Stimulated activated effector memory CD8-positive, alpha-beta T cell treated with anti-CD3 and anti-CD28 coated beads, Interleukin-12 subunit alpha, Interleukin-12 subunit beta, amount 100 ng/mL, for 72 hours (primary cell): Measurements from ENCODE around the gene CAB39.

ENCODE experiments used
- ATAC-seq: fragments of 150-1000 bp; cut with Tn5 transposase; 2 replicates; pipeline ENCODE4 v1.10.0; 2021
- DNase-seq, 2 donors: peaks; one replicate each; pipeline ENCODE4 v3.0.0; 2021 to 2022; ENCODE audit warnings: low spot score in 2 of 2
- H3K27ac Mint-ChIP-seq: one replicate; pipeline ENCODE4 v1.8.0; 2022; ENCODE audit warnings: mild to moderate bottlenecking, mixed read lengths
- H3K36me3 Mint-ChIP-seq: one replicate; pipeline ENCODE4 v1.8.0; 2022; ENCODE audit warnings: mild to moderate bottlenecking, mixed read lengths
- H3K4me1 Mint-ChIP-seq: one replicate; pipeline ENCODE4 v1.8.0; 2022; ENCODE audit warnings: mixed read lengths
- H3K4me3 Mint-ChIP-seq: one replicate; pipeline ENCODE4 v1.8.0; 2022; ENCODE audit warnings: mild to moderate bottlenecking, mixed read lengths
- H3K9me3 Mint-ChIP-seq: one replicate; pipeline ENCODE4 v1.8.0; 2022; ENCODE audit warnings: mixed read lengths

The CAB39 gene

DNA sequence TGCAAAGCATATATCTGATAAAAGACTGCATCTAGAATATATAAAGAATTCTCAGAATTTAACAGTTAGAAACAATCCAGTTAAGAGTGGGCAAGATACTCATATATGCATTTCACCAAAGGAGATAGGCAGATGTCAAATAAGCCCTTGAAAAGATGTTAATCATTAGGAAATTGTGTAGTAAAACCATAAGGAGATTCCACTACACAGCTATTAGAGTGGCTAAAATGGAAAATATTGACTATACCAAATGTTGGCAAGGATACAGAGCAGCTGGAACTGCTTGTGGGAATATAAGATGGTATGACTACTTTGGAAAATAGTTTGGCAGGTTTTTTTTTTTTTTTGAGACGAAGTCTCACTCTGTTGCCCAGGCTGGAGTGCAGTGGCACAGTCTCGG, 59.5 kb downstream of the CAB39 start:
- no peak for ATAC-seq
- peak overlapping the region; percentile 64 for H3K27ac Mint-ChIP-seq
- H3K4me3 Mint-ChIP-seq, result no peak overlapping the region
- peaks cover 68% of the 10 kb centered on the region for H3K4me1 Mint-ChIP-seq
- peaks cover 86% of the 10 kb centered on the region for H3K36me3 Mint-ChIP-seq
- no peak for DNase-seq
- no peaks in the 10 kb centered on the region for H3K9me3 Mint-ChIP-seq

DNA sequence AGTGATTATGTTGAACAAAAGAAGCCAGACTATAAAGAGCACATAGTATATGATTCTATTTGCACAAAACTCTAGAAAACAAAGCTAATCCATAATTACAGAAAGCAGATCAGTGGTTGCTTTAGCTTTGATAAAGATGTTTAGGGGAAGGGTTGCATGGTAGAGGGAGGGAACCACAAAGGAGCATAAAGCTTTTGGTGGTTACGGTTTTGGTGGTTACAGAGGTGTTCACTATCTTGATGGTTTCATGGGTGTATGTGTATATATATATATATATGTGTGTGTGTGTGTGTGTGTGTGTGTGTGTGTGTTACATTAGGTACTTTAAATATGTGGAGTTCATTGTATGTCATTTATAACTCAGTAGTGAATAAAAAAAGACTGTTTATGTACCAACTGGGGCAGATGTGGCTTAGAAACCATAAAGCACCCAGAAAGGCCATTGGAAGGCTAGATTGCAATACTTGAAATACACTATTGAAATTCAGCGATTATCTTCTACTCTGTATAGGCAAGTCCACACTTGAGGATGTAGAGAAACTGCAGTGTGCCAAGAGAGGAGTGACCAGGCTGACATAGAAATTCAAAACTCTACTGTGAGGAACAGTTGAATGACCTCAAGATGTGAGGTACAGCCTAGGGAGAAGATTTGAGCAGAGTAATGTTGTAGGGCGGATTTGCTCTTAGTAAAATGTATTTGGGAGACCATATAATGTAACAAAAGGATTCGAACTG, 60.6 kb downstream of the CAB39 start:
- Mint-ChIP-seq H3K9me3 (no peaks in the 10 kb centered on the region), H3K4me3 (no peak overlapping the region), H3K36me3 (peaks cover 86% of the 10 kb centered on the region), H3K4me1 (peaks cover 66% of the 10 kb centered on the region), H3K27ac (peak overlapping the region; percentile 58)
- ATAC-seq, result no peak
- no peak for DNase-seq

DNA sequence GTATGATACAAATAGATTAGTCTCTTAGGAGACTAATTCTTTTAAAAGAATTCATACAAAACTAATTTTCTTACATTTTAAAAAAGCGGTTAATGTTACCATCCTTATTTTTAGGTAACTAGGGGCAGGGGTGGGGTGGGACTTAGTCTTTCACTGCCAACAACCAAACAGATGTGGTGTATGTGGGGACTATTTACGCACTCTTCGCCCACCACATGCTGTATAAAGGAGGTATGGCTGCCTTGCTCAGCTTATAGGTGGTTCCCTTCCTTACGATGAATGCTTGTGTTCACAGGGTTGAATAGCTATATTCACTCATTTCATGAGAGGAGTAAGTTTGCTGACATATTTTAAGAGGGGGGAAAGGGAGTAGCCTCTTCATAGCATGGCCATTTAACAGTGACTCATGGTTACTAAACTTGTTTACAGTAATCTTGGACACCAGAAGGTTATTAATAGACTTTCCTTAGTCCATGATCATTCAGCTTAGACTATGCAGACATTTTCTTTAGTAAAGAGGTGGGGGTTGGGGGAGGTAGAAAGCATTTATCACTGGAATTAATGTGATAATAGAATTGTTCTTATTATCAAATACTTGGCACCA, 61.8 kb downstream of the CAB39 start:
- Mint-ChIP-seq H3K4me1 (peaks cover 67% of the 10 kb centered on the region), H3K27ac (peak overlapping the region; percentile 1), H3K4me3 (no peak overlapping the region), H3K9me3 (no peaks in the 10 kb centered on the region), H3K36me3 (peaks cover 79% of the 10 kb centered on the region)
- DNase-seq, result no peak
- ATAC-seq, result peak; percentile 80

DNA sequence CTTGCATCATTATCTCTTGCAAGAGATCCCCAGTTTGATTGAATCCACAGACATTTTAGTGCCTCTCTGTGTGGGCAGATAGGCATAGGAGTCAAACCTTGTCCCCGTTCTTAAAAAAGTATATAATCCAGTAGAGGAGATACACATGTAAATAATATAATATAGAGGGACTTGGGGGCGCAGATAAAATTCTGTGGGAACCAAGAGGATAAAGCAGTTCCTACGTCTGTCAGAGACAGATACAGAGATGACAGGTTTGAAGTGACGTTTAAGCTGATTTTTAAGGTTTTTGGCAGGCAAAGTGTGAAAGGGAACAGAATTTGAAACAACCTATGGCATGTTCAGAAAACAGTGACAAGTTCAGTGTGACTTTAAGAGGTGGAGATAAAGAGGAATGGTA, 63.1 kb downstream of the CAB39 start:
- Mint-ChIP-seq H3K4me3 (no peak overlapping the region), H3K27ac (peak overlapping the region; percentile 2), H3K9me3 (no peaks in the 10 kb centered on the region), H3K4me1 (peaks cover 71% of the 10 kb centered on the region), H3K36me3 (peaks cover 81% of the 10 kb centered on the region)
- DNase-seq (no peak), ATAC-seq (no peak)

DNA sequence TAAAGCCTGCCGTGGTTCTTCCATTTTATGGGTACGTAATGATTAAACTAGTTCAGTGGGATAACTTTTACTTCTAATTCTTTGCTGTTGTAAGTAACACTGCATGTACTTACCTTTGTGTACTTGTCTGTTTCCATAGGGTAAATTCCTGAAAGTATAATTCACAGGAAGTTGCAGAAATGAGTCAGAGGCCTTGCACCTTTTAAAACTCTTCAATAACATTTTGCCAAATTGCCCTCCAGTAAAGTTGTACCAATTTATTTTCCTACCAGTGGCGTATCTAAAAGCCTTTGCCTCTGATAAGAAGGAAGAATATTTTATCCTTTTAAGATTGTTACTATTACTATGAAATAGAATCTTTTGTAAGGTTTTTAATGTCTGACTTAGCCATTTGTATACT, 65.1 kb downstream of the CAB39 start:
- Mint-ChIP-seq H3K27ac (peak overlapping the region; percentile 57), H3K4me3 (peak overlapping the region; percentile 42), H3K4me1 (peaks cover 65% of the 10 kb centered on the region), H3K9me3 (no peaks in the 10 kb centered on the region), H3K36me3 (peaks cover 81% of the 10 kb centered on the region)
- DNase-seq, result no peak
- ATAC-seq, result no peak

DNA sequence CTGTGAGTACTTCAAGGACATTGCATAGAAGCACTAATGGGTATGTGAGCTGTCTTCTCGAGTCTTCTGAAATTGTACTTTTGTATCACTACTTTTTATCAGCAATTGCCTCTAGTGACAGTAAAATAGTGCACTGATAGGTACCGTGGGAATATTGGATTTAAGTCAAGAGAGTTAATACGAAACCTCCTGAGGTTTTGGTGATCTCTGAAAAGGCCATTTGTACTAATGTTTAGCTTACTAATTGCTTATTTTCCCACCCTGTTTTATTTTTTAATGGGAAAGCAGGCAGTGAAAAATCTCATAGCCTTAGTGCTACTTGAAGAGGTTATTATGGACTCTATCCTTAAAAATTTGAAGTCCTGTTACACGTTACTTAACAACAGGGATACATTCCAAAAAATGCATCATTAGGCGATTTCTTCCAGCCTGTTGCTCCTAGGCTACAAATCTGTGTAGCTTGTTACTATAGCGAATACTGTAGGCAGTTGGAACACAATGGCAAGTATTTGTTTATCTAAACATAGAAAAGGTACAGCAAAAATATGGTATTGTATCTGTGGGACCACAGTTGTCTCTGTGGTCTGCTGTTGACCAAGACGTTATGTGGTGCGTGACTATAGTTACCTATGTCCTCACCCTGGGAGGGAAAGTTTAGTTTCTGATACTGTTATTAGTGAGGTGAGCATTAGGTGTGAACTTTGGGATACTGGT, 65.9 kb downstream of the CAB39 start:
- no peak for ATAC-seq
- H3K36me3 Mint-ChIP-seq, result peaks cover 81% of the 10 kb centered on the region
- H3K27ac Mint-ChIP-seq, result peak overlapping the region; percentile 74
- no peak for DNase-seq
- H3K9me3 Mint-ChIP-seq, result no peaks in the 10 kb centered on the region
- H3K4me3 Mint-ChIP-seq, result peak overlapping the region; percentile 42
- H3K4me1 Mint-ChIP-seq, result peaks cover 57% of the 10 kb centered on the region

DNA sequence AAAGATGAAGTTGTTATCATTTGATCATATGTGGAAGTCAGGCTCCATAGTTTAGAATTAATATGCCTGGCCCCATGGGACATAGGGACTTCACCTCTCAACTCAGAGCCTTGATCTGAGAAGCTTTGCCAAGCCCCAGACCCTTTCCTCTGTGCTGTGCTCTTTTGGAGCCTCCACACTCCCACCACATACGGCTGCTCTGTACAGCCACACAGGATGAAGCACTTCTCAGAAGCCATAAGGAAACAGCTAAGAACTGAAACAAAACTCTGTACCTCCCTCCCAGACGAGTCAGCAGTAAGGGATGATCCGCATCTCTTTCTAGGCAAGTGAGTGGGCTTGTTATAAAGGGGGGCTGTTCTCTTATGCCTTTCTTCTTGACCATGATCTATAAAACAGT, 66.5 kb downstream of the CAB39 start:
- peaks cover 84% of the 10 kb centered on the region for H3K36me3 Mint-ChIP-seq
- no peak for DNase-seq

DNA sequence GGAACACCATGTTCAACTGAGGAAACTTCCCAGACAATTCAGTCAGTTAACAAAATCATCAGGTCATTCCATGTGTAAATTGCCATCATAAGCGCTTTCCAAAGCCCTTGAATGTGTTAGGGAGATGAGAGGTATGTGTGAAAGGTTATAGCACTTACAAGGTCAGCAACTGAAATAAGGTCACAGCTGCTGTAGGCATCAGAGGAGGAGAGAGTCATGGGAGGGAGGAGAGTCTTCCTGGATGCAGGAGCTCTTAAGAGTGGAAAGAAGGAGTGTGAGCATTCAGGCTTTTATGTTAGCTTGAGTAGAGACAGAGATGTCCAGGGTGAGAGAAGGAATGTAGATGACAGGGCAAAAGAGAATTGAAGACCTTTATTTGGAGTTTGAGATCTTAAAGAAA, 67.0 kb downstream of the CAB39 start:
- Mint-ChIP-seq H3K36me3 (peaks cover 84% of the 10 kb centered on the region), H3K9me3 (no peaks in the 10 kb centered on the region), H3K27ac (peak overlapping the region; percentile 74), H3K4me3 (peak overlapping the region; percentile 42), H3K4me1 (peaks cover 58% of the 10 kb centered on the region)
- no peak for DNase-seq
- ATAC-seq, result no peak

More for the DNA sequence above, 66.5 kb downstream of the CAB39 start:
- Mint-ChIP-seq H3K9me3 (no peaks in the 10 kb centered on the region), H3K4me3 (peak overlapping the region; percentile 42), H3K4me1 (peaks cover 58% of the 10 kb centered on the region), H3K27ac (peak overlapping the region; percentile 74)
- peak; percentile 70 for ATAC-seq

DNA sequence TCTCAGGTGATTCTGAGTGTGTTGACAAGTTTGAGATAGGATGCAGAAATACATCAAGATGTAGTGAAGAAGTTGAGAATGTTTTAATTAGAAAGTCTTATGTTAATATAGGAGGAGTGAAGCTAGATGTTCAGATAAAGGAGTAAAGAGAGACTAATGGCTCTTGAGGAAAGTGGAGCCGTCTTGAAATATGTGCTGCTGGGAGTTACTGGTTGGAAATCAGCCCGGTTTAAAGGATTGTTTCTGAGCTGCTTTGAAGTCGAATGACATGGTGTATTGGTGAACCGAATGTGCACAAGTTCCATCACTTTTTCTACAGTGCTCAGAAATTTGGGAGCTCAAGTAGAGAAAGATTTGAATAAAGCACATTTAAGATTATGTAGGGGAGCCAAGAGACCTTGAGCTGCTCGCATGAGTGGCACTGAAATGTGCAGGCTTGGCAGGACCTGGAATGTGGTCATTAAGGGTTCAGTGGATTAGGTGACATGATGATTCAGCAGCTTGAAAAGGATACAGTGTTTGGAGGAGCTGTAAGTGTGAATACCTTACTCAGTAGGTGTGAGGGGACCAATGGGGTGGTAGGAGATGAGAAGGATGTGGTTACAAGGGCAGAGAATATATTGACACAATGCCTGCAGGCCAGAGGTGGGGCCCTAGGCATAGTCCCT, 68.6 kb downstream of the CAB39 start:
- Mint-ChIP-seq H3K36me3 (peaks cover 78% of the 10 kb centered on the region), H3K4me3 (peak overlapping the region; percentile 16), H3K9me3 (no peaks in the 10 kb centered on the region), H3K4me1 (peaks cover 67% of the 10 kb centered on the region), H3K27ac (peak overlapping the region; percentile 74)
- peak; percentile 20 to 71 for DNase-seq
- ATAC-seq, result peak; percentile 97

DNA sequence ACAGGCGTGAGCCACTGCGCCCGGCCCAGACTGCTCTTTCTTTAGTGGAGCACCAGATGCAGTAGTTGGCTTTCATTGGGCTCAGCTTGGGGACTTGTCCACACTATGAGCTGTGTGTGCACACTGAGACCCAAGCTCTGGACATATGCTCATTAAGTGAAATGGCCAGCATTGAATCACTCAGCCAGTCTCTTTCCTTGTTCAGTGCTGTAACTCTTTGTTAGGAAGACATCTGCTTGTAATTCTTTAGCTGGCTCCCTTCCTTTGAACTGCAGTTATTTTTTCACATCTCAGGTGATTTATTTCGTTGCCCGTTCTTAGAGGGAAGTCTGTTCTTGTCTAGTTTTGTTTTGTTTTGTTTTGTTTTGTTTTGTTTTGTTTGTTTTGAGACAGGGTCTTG, 70.5 kb downstream of the CAB39 start:
- H3K36me3 Mint-ChIP-seq, result peaks cover 78% of the 10 kb centered on the region
- peak overlapping the region; percentile 26 for H3K27ac Mint-ChIP-seq
- peaks cover 69% of the 10 kb centered on the region for H3K4me1 Mint-ChIP-seq
- H3K4me3 Mint-ChIP-seq, result no peak overlapping the region
- H3K9me3 Mint-ChIP-seq, result no peaks in the 10 kb centered on the region
- DNase-seq (no peak), ATAC-seq (no peak)

DNA sequence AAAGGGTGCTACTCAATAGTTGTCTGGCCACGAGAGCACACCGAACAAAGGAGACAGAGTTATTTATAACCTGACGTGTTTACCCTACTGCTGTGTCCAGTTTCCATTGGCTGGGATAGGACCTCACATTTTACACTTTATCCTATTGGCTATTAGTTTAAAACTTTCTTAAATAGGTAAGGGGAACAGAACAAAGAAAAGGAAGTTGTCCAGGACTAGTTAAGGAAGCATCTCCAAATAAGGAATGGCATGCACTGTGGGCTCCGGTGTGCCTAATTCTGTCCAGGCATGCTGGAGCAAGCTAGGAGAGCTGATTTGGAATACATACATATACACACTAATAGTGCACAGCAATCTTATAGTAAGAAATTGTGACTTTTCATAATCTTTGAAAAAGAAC, 72.2 kb downstream of the CAB39 start:
- H3K4me3 Mint-ChIP-seq, result no peak overlapping the region
- peak overlapping the region; percentile 75 for H3K27ac Mint-ChIP-seq
- H3K9me3 Mint-ChIP-seq, result peaks cover 9% of the 10 kb centered on the region
- ATAC-seq (no peak), DNase-seq (no peak)
- peaks cover 64% of the 10 kb centered on the region for H3K4me1 Mint-ChIP-seq
- H3K36me3 Mint-ChIP-seq, result peaks cover 85% of the 10 kb centered on the region

DNA sequence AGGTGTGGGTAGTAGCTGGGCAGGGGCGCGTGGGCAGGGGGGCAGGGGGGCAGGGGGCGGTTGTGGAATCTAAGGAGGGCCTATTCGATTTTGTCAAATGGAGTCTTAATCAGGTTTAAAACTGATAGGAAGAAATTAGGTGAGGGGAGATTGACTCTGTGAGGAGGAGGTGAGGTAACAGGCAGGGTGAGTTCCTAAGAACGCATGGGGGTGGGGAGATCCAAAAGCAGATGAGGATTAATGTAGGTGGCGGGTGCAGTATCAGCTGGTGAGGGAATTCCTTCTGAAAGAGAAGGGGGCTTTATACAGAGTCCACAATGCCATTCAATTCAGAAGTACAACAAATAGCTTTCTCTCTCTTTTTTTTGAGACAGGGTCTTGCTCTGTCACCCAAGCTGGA, 72.7 kb downstream of the CAB39 start:
- Mint-ChIP-seq H3K4me1 (peaks cover 63% of the 10 kb centered on the region), H3K4me3 (no peak overlapping the region), H3K9me3 (peaks cover 9% of the 10 kb centered on the region), H3K27ac (peak overlapping the region; percentile 75), H3K36me3 (peaks cover 87% of the 10 kb centered on the region)
- DNase-seq (no peak), ATAC-seq (no peak)

DNA sequence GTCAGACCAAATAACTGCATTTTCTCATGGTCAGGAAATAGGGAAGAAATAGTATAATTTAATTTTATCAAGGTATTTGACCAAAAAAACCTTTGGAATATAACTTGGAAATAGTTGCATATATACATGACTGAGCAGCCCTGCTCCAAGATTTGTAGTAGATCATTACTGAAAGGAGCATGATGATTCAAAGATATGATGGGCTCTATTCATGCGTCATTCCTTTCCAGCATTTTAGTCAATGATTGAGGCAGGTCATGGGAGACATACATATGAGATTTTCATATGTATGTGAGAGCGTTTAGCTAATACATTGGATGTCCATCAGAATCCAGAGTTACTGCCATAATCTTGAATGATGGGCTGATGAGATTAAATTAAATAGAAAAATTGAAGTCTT, 74.5 kb downstream of the CAB39 start:
- H3K4me1 Mint-ChIP-seq, result peaks cover 53% of the 10 kb centered on the region
- ATAC-seq, result no peak
- no peak overlapping the region for H3K27ac Mint-ChIP-seq

DNA sequence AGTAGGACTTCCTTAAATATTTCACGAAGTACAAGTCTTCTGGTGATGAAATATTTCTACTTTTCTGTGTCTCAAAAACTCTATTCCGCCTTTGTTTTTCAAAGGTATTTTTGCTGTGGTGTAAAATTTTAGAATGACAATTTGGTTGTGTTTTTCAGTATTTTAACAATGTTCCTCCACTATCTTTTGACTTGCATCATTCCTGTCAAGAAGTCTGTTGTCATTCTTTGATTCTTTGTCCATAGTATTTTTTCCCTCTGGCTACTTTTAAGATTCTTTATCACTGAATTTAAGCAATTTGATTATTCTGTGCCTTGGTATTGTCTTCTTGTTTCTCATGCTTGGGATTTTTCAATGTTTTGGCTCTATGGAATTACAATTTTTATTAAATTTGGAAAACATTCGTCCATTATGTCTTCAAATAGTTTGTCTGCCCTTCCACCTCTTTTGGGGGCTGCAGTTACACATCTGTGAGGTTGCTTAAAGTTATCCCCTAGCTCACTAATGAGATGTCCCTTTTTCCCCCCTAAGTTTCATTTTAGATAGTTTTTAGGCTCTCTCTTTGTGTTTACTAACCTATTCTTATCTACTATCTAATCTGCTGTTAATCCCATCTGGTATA, 76.0 kb downstream of the CAB39 start:
- Mint-ChIP-seq H3K4me1 (peaks cover 53% of the 10 kb centered on the region), H3K4me3 (no peak overlapping the region), H3K27ac (no peak overlapping the region), H3K36me3 (peaks cover 87% of the 10 kb centered on the region), H3K9me3 (peaks cover 9% of the 10 kb centered on the region)
- DNase-seq, result no peak
- no peak for ATAC-seq

More for the DNA sequence above, 74.5 kb downstream of the CAB39 start:
- Mint-ChIP-seq H3K4me3 (no peak overlapping the region), H3K36me3 (peaks cover 87% of the 10 kb centered on the region), H3K9me3 (peaks cover 9% of the 10 kb centered on the region)
- no peak for DNase-seq

DNA sequence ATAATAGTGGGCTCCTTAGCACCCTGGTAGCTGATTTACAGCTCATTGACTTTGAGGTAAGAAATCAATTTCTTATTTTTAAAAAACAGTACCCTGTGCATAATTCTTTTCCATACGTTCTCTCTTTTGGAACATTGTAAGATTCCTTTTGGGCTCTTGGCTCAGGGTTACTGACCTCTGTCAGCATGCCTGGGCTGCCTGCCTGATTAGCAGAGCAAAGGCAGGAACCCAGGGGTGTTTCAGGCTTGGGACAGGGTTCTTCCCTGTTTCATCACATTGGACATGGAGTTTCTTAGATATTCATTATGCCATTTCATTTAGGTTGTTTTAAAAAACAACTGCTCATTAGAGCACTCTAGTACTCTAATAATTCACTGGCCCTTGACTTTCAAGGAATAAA, 78.3 kb downstream of the CAB39 start:
- H3K27ac Mint-ChIP-seq, result no peak overlapping the region
- H3K36me3 Mint-ChIP-seq, result peaks cover 96% of the 10 kb centered on the region
- ATAC-seq, result no peak

More for the DNA sequence above, 78.3 kb downstream of the CAB39 start:
- Mint-ChIP-seq H3K4me1 (peaks cover 46% of the 10 kb centered on the region), H3K9me3 (peaks cover 9% of the 10 kb centered on the region), H3K4me3 (no peak overlapping the region)
- DNase-seq, result peak in 1 of 2 donors; percentile 25
